ENCODE measurements around the gene HDDC3.
A peak's percentile ranks its signal among the peaks of the same experiment; 100 is the strongest.

Gene HDDC3

GRCh38 chr15:90915808-90916440 is 16.4 kb downstream of the HDDC3 start:
- H3K4me3 ChIP-seq (ENCODE audit: low read depth, low read length) = no peak overlapping the region
- DNase-seq (ENCODE audit: low read depth, low spot score) = peak; percentile 39
- in situ Hi-C loops (cut with HindIII; ENCODE audit: low sequenced_read_pairs) = no loop called here
- TF ChIP-seq CTCF (IDR thresholded peaks at IDR 0.05; ENCODE audit: low read depth, low read length) = no peak

GRCh38 chr15:90915216-90915807 is 17.0 kb downstream of the HDDC3 start:
- TF ChIP-seq CTCF (IDR thresholded peaks at IDR 0.05; ENCODE audit: low read depth, low read length) = no peak
- in situ Hi-C loops (cut with HindIII; ENCODE audit: low sequenced_read_pairs) = no loop called here
- no peak overlapping the region for H3K4me3 ChIP-seq (ENCODE audit: low read depth, low read length)
- DNase-seq (ENCODE audit: low read depth, low spot score) = no peak

GRCh38 chr15:90914305-90915080 is 17.9 kb downstream of the HDDC3 start:
- no peak overlapping the region for H3K4me3 ChIP-seq (ENCODE audit: low read depth, low read length)
- in situ Hi-C loops (cut with HindIII; ENCODE audit: low sequenced_read_pairs) = no loop called here
- TF ChIP-seq CTCF (IDR thresholded peaks at IDR 0.05; ENCODE audit: low read depth, low read length) = no peak
- no peak for DNase-seq (ENCODE audit: low read depth, low spot score)

GRCh38 chr15:90913398-90913944 is 18.9 kb downstream of the HDDC3 start:
- in situ Hi-C loops (cut with HindIII; ENCODE audit: low sequenced_read_pairs) = no loop called here
- no peak for DNase-seq (ENCODE audit: low read depth, low spot score)
- H3K4me3 ChIP-seq (ENCODE audit: low read depth, low read length) = no peak overlapping the region
- no peak for TF ChIP-seq CTCF (IDR thresholded peaks at IDR 0.05; ENCODE audit: low read depth, low read length)

GRCh38 chr15:90912770-90913075 is 19.6 kb downstream of the HDDC3 start:
- in situ Hi-C loops (cut with HindIII; ENCODE audit: low sequenced_read_pairs) = no loop called here

More at GRCh38 chr15:90912770-90913075, 19.6 kb downstream of the HDDC3 start:
- no peak overlapping the region for H3K4me3 ChIP-seq (ENCODE audit: low read depth, low read length)
- no peak for TF ChIP-seq CTCF (IDR thresholded peaks at IDR 0.05; ENCODE audit: low read depth, low read length)
- DNase-seq (ENCODE audit: low read depth, low spot score) = no peak
